GM10266 (cell line): ENCODE data around the gene GRB14.

Source experiments
- DNase-seq: peaks from one replicate; pipeline ENCODE4 v3.0.0; 2012; ENCODE audit errors: extremely low spot score
- CTCF ChIP-seq: IDR thresholded peaks from 2 replicates; pipeline ENCODE4 v1.5.1; 2012; ENCODE audit warnings: mild to moderate bottlenecking, low read depth; ENCODE audit not compliant: control insufficient read depth, insufficient read depth; ENCODE audit errors: missing control alignments

The GRB14 gene

GRCh38 chr2:164597983-164598382 is 23.3 kb downstream of the GRB14 start:
- no peak for DNase-seq

GRCh38 chr2:164595031-164595430 is 26.3 kb downstream of the GRB14 start:
- no peak for TF ChIP-seq CTCF
- no peak for DNase-seq

More at GRCh38 chr2:164597983-164598382, 23.3 kb downstream of the GRB14 start:
- TF ChIP-seq CTCF = no peak

GRCh38 chr2:164593959-164594358 is 27.3 kb downstream of the GRB14 start:
- no peak for TF ChIP-seq CTCF
- no peak for DNase-seq

- DNase-seq = no peak
Observed at GRCh38 chr2:164593541-164593940, 27.7 kb downstream of the GRB14 start.

GRCh38 chr2:164589522-164589921 is 31.8 kb downstream of the GRB14 start:
- TF ChIP-seq CTCF = no peak
- no peak for DNase-seq

More at GRCh38 chr2:164593541-164593940, 27.7 kb downstream of the GRB14 start:
- TF ChIP-seq CTCF = no peak

GRCh38 chr2:164581050-164581449 is 40.2 kb downstream of the GRB14 start:
- no peak for TF ChIP-seq CTCF
- DNase-seq = no peak

GRCh38 chr2:164574931-164575330 is 46.4 kb downstream of the GRB14 start:
- TF ChIP-seq CTCF = no peak

More at GRCh38 chr2:164574931-164575330, 46.4 kb downstream of the GRB14 start:
- DNase-seq = no peak
